HG02885 (cell line): ENCODE measurements around the gene VSTM4.
A peak's percentile ranks its signal among the peaks of the same experiment; 100 is the strongest.

Experiments
- ATAC-seq: cut with Tn5 transposase; IDR thresholded peaks from one replicate; pipeline ENCODE4 v1.9.1; 2021; ENCODE audit warnings: mild to moderate bottlenecking; ENCODE audit not compliant: unreplicated experiment, poor library complexity

VSTM4 gene

DNA sequence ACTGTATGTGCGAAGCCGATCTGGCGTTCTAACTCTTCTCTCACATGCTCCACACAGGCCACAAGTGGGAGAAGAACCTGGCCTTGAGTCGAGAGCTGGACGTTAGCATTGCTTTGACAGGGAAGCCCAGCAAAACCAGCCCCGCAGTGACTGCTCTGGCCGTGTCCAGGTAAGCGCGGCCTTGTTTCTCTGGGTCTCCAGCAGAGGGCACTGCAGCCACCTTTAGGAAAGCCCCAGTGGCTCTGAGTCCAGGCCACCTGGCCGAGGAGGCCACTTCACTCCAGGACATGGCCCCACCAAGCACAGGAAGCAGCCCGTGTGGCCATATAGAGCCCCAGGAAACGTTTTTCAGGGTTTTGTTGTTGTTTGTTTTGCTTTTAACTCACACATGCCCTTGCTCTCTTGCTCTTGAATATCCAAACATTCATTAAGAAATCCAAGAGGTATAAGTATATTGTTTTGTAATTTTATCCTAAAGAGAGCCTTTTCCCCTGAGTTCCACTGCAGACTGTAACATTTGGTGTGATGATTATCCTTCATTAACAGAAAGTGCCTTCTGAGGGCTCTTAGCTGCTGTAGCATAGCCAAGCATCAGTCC is 133.9 kb downstream of the VSTM4 start:
- peak; percentile 73 for ATAC-seq

DNA sequence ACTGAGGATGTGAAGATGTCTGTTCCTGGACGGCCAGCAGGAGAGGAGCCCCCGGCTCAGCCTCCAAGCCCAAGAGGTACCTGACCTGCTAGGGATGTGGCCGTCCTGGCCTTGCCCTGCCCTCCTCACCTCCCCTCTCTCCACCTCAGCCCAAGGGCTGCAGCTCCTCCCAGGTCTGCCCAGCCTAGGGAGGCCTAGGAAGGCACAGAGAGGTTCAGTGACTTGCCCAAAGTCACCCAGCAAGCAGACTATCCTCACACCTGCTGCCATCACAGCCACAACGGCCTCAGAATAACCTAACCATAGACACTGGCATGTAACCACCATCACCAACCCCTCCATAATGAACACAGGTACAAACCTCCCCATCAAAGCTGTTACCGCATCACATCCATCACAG is 137.0 kb downstream of the VSTM4 start:
- ATAC-seq: no peak

DNA sequence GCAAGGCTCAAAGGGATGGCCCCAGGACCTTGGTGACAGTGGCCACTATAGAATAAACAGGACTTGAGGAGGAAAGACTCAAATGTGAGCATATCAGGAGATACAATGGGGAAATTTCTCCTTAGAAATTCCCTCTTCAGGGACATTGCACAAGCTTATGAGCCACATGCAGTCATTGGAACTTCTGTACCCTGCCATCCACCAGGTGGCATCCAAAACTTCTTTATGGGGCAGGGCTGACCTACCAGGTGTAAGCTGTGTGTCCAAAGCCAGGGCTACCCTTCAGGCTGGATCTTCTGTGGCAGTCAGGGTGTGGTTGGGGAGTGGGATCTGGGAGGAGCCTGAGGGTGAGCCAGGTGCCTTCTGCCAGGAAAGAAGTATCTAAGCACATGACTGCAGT is 139.1 kb downstream of the VSTM4 start:
- no peak for ATAC-seq

DNA sequence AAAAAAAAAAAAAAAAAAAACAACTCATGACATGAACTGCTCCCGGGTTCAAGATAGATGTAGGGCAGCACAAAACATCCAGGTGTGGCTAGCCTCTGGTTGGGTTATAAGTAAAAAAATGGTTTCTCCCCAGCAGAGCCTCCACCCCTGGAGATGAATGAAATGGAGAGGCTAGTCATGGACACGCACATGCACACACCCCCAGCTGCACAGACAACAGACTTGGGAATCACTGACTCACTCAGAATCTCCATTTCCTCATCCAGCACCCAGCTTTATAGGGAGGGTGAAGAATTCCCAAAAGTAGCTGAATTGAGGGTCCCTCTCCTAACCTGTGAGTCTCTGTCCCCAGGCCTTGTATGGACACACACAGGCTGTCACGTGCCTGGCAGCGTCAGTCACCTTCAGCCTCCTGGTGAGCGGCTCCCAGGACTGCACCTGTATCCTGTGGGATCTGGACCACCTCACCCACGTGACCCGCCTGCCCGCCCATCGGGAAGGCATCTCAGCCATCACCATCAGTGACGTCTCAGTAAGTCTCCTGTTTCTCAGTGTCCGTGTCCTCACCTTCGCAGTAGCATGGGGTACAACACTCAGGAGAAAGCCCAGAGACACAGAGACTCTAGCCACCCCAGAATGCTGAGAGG is 140.7 kb downstream of the VSTM4 start:
- no peak for ATAC-seq

DNA sequence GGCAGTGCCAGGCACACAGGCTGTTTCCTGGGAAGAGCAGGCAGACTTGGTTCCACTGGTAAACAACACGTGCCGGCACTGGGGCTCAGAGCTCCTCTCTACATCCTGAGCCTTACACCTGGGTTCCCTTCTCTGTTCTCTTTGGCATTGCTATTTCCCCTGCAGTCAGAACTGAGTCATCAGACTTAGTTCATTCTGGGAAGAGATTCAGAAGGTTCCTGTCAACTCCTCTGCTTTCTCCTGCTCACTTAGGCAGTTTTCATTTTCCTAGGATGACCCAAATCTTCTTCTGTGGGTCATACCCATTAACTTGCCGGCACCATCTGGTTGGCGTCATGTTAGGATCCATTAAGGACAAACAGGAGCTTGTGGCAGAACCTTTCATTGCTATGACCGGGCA is 142.3 kb downstream of the VSTM4 start:
- ATAC-seq: no peak

DNA sequence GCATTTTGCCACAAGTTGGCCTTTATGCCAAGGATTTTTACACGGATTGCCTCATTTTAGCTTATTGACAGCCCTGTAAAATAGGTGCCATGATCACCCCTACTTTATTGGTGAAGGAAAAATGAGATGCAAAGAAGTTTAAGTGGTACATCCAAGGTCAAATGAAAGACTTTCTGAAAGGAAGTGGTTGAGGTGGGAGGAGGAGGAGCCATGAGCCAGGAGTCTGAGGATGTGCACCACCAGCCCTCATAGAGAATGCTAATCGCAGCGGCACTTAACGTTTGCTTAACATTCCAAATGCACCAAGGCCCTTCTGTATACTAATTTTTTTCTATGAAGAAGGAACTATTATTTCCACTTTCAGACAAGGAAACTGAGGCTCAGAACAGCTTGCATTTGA is 144.7 kb downstream of the VSTM4 start:
- no peak for ATAC-seq

DNA sequence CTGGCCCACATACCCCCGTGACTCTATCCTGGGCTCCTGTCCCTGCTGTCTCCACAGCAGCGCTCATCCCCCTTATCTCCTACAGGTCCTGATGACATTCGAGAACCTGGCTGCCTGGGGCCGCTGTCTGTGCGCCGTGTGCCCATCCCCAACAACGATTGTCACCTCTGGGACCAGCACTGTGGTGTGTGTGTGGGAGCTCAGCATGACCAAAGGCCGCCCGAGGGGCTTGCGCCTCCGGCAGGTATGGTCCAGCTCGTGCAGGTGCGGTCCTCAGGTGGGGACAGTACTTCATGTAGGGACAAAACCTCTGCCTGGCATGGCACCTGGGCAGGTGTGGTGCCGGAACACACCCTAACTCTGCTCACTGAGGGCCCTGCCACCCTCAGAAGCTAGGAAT is 145.3 kb downstream of the VSTM4 start:
- ATAC-seq: no peak

DNA sequence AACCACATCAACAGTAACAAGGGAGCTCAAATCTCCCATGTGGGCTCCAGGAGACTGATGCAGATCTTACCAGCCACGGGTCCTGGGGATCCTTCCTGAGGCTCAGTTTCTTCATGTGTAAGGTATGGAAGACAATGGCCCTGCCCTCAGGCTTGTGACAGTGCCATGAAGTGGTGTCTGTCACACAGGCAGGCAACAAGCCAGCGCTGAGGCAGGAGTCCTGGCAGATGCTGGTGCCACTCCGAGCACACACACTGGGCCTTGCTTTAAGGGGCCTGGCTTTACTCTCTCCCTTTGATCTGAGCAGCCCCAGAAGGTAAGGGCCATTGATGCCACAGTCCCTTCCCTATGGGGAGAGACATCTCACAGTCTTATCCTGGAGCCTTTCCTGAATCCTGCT is 147.3 kb downstream of the VSTM4 start:
- ATAC-seq: no peak

DNA sequence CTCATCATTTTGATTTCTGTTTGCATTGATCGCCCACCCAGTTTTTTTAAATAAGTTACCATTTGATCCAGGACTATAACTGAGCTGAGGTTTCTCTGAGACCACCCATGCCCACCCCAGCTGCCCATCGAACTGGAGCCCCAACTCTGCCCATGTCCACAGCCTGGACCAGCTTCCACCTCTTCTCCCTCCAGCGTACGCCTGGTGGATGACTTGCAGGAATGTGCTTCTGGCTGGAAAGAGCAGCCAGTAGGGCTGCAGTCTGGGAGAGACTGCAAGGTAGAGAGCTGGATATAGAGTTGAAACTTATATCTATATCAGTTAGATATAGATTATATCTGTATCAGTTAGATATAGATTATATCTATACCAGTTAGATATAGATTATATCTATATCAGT is 149.9 kb downstream of the VSTM4 start:
- ATAC-seq: no peak
